Amygdala (tissue), 56 donors: ENCODE measurements around the gene ERG.

Source experiments
- DNase-seq, 56 donors: peaks; one replicate each; lab custom pipeline; 2025; lab: John Stamatoyannopoulos, UW

The ERG gene

DNA sequence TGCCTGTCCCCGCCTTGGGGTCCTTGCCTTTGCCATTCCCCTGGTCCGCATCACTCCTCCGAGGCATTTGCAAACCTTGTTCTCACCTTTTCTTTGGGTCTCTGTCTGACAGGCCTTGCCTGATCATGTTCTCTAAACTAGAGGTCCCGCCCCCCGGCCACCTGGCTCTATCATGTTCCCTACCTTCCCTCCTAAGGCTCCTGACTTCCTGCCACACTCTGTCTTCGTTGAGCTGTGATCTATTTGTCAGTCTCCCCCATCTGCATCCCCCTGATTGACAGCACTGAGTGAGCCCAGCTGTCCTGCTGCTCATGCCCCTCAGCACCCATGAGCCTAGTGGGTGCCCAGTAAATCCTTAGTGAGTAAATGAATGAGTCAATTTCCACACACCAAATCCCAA is 22.8 kb downstream of the ERG start:
- no peak for DNase-seq

GRCh38 chr21:38474796-38475195 is 23.5 kb downstream of the ERG start:
- no peak for DNase-seq

DNA sequence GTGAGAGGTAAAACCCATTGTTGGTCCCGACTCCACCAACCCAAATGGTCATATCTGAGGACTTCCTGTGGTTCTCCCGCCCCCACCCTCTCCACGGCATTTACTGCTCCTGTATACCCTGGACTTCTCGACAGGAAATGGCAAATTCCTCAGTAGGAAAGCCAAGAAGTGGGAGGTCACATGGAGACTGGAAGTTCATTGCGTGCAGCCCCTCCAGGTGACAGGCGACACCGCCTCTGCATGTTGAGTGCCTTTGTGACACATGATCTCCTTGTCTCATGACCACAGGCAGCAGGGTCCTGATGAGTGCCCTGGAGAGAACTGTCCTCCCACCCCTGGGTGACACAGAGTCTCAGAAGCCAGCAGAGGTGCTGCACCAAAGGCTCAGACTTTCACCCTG is 24.2 kb downstream of the ERG start:
- no peak for DNase-seq

DNA sequence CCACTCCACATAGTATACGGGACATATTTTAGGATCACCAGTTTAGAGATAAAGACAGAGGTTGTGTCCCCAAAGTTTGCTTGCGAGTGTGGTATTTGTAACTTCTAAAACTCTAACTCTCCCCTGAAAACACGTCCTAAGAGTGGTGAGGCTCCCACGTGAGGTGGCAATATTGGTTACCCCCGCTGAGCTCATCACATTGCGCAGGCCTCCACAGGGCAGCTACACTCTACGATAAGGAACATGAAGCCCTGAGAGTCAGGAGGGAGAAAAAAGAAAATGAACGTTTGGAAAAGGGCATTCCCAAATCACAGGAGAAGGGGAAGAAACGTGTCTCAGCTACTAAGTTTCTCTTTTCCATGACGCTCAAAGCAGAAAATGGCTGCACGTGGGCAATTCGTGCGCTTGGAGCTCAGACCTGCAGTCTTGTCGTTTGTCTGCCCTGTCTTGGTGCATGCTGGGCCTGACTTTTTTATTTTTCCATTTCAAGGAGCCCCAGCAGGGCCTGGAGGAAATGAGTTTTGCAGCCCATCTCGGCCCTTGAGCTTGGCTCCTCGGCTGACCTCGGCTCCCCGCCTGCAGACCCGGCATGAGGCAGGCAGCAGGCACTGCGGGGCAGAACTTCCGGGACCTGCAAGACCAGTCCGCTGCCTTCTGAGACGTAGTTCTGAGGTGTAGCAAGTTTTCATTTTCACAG is 25.7 kb downstream of the ERG start:
- DNase-seq, result no peak

- no peak for DNase-seq
These were observed 26.5 kb downstream of the ERG start for GRCh38 chr21:38471766-38472165.

DNA sequence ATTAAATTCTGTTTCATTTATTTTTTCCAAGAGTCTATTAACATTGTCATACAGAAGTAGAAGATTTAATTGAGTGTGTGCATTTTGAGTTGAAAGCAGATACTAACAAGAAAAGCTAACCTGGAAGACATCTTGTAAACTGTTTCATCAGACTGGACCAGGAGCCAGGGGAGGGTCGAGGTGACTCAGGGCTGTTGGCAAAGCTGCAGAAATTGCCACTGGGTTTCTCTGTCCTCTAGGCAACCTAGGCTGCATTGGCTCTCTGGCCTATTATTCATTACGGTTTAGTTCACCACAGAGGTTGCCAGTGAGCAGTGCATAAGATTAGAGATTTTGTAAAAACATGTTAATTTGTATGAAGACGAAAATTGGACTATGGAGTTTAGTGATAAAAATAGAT is 27.5 kb downstream of the ERG start:
- DNase-seq, result no peak

- no peak for DNase-seq
These were observed 28.6 kb downstream of the ERG start for GRCh38 chr21:38469642-38470041.

GRCh38 chr21:38468989-38469388 is 29.3 kb downstream of the ERG start:
- DNase-seq, result no peak

DNA sequence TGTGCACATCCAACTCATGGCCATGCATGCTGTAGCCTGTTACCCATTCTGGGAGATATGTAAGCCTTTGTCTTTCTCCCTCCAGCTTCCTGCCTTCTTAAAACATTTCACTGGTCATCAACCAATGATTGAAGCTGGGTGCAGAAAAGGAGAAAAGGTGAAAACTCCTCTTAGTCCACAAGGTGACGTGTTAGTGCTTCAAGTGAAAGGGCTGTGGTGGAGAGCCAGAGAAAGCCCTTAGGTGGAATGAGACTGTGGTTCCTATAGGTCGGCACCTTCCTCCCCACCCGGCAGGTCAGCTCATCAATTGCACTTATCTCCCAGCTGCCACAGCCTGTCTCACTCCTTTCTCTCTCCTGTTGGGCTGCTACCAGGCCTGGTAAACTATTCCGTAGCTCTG is 30.4 kb downstream of the ERG start:
- DNase-seq, result no peak

DNA sequence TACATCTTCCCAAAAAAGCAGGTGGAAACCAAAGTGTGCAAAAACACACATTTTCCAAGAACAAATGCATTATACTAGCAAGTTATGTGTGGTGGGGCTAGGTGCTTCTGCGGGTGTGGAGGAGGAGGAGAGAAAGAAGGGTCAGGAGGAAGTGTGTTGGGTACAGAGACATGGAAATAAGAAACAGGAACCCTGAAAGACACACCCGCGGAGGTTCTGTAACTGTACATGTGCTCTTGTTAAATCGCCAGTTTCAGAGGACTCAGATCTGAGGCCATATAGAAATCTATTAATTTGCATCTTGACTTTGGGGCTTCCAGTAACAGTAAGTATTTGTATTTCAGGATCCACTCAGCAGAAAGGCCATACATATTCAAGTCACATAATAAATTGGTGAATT is 30.9 kb downstream of the ERG start:
- no peak for DNase-seq

GRCh38 chr21:38460171-38460742 is 38.0 kb downstream of the ERG start:
- DNase-seq, result no peak

DNA sequence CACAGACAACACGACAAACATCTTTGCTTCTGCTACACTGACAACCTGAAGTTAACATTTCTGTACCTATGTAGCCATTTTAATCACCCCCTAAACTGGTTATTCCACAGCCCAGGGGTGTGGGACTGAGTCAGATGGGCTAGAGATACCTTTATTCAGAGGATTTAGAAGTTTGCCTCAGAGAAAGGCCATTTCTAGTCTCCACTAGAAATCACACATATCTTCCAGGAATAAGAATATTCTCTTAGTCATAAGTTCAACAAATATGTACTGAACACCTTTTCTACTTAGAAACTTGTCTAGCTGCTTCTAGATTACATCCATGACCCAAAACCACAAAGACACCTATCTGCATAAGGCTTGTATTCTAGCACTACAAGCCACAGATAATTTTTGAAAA is 38.8 kb downstream of the ERG start:
- DNase-seq, result no peak

GRCh38 chr21:38455403-38455802 is 42.9 kb downstream of the ERG start:
- no peak for DNase-seq

DNA sequence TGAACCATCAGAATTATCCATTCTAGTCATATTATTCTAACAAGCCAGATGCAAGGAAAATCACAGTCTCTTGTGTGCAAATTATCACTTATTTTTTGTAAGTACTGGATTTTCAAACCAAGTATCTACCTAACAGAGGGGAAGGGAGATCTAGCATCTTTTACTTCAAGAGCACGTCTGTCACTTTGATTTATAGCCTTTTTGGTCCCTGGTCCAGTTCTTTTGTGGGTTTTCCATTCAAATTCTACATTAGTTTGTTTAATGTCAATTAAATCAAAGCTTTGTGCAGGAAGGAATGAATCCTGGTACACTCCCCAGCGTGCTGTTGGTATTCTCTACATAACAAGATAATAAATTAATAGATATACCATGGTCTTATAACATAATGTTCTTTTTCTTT is 43.6 kb downstream of the ERG start:
- DNase-seq, result no peak

DNA sequence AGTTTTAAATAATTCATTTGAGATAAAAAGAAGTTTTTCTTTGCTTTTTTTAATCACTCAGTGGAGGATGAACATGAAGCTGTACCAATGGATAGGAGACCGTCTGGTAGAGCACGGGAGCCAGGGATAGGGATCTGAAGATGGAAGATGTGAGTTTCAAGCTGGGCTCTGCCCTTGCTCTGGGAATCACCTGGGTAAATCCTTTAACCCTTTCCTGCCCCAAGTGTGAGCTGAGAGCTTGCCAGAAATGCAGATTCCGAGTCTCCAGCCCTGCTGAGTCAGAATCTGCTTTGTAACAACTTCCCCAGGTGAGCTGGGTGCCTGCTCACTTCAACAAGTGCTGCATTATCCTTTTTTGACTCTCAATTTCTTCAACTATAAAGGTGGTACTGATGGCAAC is 44.1 kb downstream of the ERG start:
- no peak for DNase-seq

- no peak for DNase-seq
These were observed 49.4 kb downstream of the ERG start for GRCh38 chr21:38448671-38449385.

DNA sequence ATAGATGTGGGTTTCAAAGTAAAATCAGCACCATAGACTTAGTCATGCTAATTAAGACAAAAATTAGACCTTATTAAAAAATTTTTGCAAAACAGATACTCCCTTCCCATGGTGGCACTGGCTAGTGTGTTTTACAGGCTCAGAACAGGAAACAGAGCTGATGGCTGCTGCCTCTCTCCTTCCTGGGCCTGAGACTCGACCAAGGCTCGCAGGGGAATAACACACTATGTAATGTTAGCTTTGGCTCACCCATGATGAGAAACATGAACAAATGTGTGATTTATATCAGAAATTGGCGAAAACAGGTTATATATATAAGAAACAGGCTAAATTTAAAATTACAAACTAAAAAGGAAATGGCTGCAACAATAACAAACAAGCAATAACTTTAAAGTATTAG is 50.7 kb downstream of the ERG start:
- no peak for DNase-seq

- DNase-seq, result no peak
These were observed 53.6 kb downstream of the ERG start for GRCh38 chr21:38444691-38445090.

GRCh38 chr21:38443110-38443509 is 55.2 kb downstream of the ERG start:
- no peak for DNase-seq

DNA sequence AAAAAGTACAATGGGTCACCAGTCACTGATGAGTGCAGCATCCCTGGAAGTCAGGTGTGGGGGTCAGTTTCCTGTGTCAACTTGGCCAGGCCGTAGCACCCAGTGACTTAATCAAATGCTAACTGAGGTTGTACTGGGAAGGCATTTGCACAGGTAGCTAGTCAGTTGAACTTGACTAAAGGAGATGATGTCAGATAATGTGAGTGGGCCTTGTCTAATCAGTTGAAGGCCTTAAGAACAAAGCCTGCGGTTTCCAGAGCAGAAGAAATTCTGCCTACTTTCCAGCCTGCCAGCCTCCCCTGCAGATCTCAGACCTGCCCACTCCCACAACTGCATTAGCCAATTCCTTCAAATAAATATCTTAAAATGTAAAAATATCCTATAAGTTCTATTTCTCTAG is 57.1 kb downstream of the ERG start:
- DNase-seq, result no peak

- no peak for DNase-seq
These were observed 57.5 kb downstream of the ERG start for GRCh38 chr21:38440746-38441145.

DNA sequence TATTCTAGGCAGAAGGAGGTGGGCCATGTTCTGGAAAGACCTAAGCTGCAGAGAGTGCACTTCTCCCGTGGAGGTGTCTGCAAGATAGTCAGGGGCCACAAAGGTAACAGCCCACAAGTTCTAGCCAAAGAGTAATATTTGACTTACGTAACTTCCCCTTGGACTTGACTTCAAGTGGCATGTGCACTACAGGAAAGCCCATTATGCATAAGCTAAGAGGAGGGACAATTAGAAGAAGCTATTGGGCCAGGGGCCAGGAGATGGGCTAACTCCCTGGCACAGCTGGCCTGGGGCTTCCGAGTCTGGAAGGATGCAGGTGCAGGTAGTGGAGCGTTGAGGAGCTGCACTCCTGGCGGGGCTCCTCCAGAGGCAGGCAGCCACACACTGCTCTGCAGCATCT is 58.3 kb downstream of the ERG start:
- DNase-seq, result no peak
